HEK293 (cell line): Measurements from ENCODE around the gene ZBTB22.

ENCODE experiments used
- CTCF ChIA-PET: fragments of 350-600 bp; formaldehyde crosslinking; extraction: SDS; loops from one replicate; lab custom pipeline; 2021; ENCODE audit warnings: antibody characterized with exemption; lab: Yijun Ruan, JAX
- POLR2A ChIA-PET: fragments of 300-600 bp; formaldehyde crosslinking; extraction: SDS; loops from one replicate; lab custom pipeline; 2020; ENCODE audit warnings: antibody characterized with exemption, inconsistent platforms; lab: Yijun Ruan, JAX
- H3K27ac ChIP-seq: fragments of 200-500 bp; sonication (Bioruptor generic); 2 replicates; pipeline ENCODE4 v1.5.1; 2014; ENCODE audit warnings: low read depth, low read length, control low read depth, inconsistent platforms; ENCODE audit errors: extremely low read depth
- H3K36me3 ChIP-seq, 2 experiments: fragments of 200-500 bp in 1 of 2; sonication (Bioruptor generic) in 1 of 2; 1 replicate in 1 of 2; 2 replicates in 1 of 2; pipeline ENCODE4 v1.5.1; 2014 to 2017; ENCODE audit warnings: inconsistent platforms in 2 of 2, low read length in 2 of 2; ENCODE audit not compliant: control insufficient read depth in 2 of 2, insufficient read depth in 1 of 2
- H3K4me1 ChIP-seq: fragments of 200-500 bp; sonication (Bioruptor generic); 2 replicates; pipeline ENCODE4 v1.5.1; 2014; ENCODE audit warnings: mild to moderate bottlenecking, low read length, inconsistent platforms; ENCODE audit not compliant: control insufficient read depth, insufficient read depth
- H3K4me3 ChIP-seq: 2 replicates; pipeline ENCODE4 v1.5.1; 2011; ENCODE audit warnings: low read depth, mild to moderate bottlenecking, control low read depth, low read length, moderate library complexity
- H3K9me3 ChIP-seq: fragments of 200-500 bp; sonication (Bioruptor generic); 2 replicates; pipeline ENCODE4 v1.5.1; 2014; ENCODE audit warnings: low read depth, low read length, inconsistent platforms; ENCODE audit not compliant: control insufficient read depth, insufficient read depth
- FEZF1 ChIP-seq: fragments of 450-650 bp; formaldehyde crosslinking; IDR thresholded peaks from 2 replicates; pipeline ENCODE4 v1.5.1; 2016; ENCODE audit warnings: missing biosample characterization, missing genetic modification characterization
- IKZF3 ChIP-seq: fragments of 450-650 bp; IDR thresholded peaks from 2 replicates; pipeline ENCODE4 v1.5.0; 2018; ENCODE audit warnings: missing biosample characterization, mild to moderate bottlenecking, missing genetic modification characterization, moderate library complexity
- ZBTB7A ChIP-seq: fragments of 450-650 bp; formaldehyde crosslinking; IDR thresholded peaks from 2 replicates; pipeline ENCODE4 v1.5.1; 2016; ENCODE audit warnings: low read depth, missing biosample characterization, missing genetic modification characterization
- ZNF138 ChIP-seq: fragments of 450-650 bp; formaldehyde crosslinking; IDR thresholded peaks from 2 replicates; pipeline ENCODE4 v1.5.1; 2016; ENCODE audit warnings: missing biosample characterization, missing genetic modification characterization, borderline replicate concordance
- ZNF184 ChIP-seq: fragments of 450-650 bp; IDR thresholded peaks from 2 replicates; pipeline ENCODE4 v1.5.1; 2018; ENCODE audit warnings: missing biosample characterization, mild to moderate bottlenecking, missing genetic modification characterization
- ZNF221 ChIP-seq: fragments of 450-650 bp; formaldehyde crosslinking; IDR thresholded peaks from 2 replicates; pipeline ENCODE4 v1.5.1; 2017; ENCODE audit warnings: missing biosample characterization, missing genetic modification characterization, borderline replicate concordance
- ZNF24 ChIP-seq: fragments of 450-650 bp; formaldehyde crosslinking; IDR thresholded peaks from 2 replicates; pipeline ENCODE4 v1.5.1; 2016; ENCODE audit warnings: missing biosample characterization, missing genetic modification characterization
- ZNF335 ChIP-seq: fragments of 450-650 bp; formaldehyde crosslinking; conservative IDR thresholded peaks from 2 replicates; pipeline ENCODE4 v1.5.1; 2016; ENCODE audit warnings: missing biosample characterization, missing genetic modification characterization
- ZNF510 ChIP-seq: fragments of 450-650 bp; formaldehyde crosslinking; IDR thresholded peaks from 2 replicates; pipeline ENCODE4 v1.5.1; 2018; ENCODE audit warnings: mild to moderate bottlenecking, missing genetic modification characterization, missing biosample characterization; ENCODE audit not compliant: insufficient replicate concordance
- ZNF544 ChIP-seq: fragments of 450-650 bp; formaldehyde crosslinking; IDR thresholded peaks from 2 replicates; pipeline ENCODE4 v1.5.0; 2017; ENCODE audit warnings: missing biosample characterization, missing genetic modification characterization
- ZNF621 ChIP-seq: fragments of 450-650 bp; formaldehyde crosslinking; IDR thresholded peaks from 2 replicates; pipeline ENCODE4 v1.5.1; 2017; ENCODE audit warnings: missing biosample characterization, missing genetic modification characterization
- ZNF654 ChIP-seq: fragments of 450-650 bp; formaldehyde crosslinking; IDR thresholded peaks from 2 replicates; pipeline ENCODE4 v1.5.1; 2016; ENCODE audit warnings: low read depth, missing biosample characterization, missing genetic modification characterization
- ZNF701 ChIP-seq: fragments of 450-650 bp; formaldehyde crosslinking; IDR thresholded peaks from 2 replicates; pipeline ENCODE4 v1.5.1; 2016; ENCODE audit warnings: missing biosample characterization, missing genetic modification characterization
- ZNF747 ChIP-seq: fragments of 450-650 bp; formaldehyde crosslinking; IDR thresholded peaks from 2 replicates; pipeline ENCODE4 v1.5.1; 2016; ENCODE audit warnings: missing biosample characterization, missing genetic modification characterization
- ZNF768 ChIP-seq: fragments of 450-650 bp; formaldehyde crosslinking; IDR thresholded peaks from 2 replicates; pipeline ENCODE4 v1.5.1; 2018; ENCODE audit warnings: missing biosample characterization, mild to moderate bottlenecking, missing genetic modification characterization
- ZNF785 ChIP-seq: fragments of 450-650 bp; formaldehyde crosslinking; IDR thresholded peaks from 2 replicates; pipeline ENCODE4 v1.5.1; 2016; ENCODE audit warnings: missing biosample characterization, missing genetic modification characterization
- ZNF843 ChIP-seq: fragments of 450-650 bp; formaldehyde crosslinking; IDR thresholded peaks from 2 replicates; pipeline ENCODE4 v1.5.1; 2016; ENCODE audit warnings: missing biosample characterization, missing genetic modification characterization
- ZSCAN23 ChIP-seq: fragments of 450-650 bp; formaldehyde crosslinking; IDR thresholded peaks from 2 replicates; pipeline ENCODE4 v1.5.1; 2016; ENCODE audit warnings: missing biosample characterization, missing genetic modification characterization
- TF ChIP-seq, protein P1 (sequence below): fragments of 450-650 bp; formaldehyde crosslinking; IDR thresholded peaks from 2 replicates; pipeline ENCODE4 v1.5.1; 2017; ENCODE audit warnings: missing biosample characterization, missing genetic modification characterization
- TF ChIP-seq, protein P2 (sequence below): fragments of 450-650 bp; formaldehyde crosslinking; IDR thresholded peaks from 2 replicates; pipeline ENCODE4 v1.5.1; 2017; ENCODE audit warnings: missing biosample characterization, mild to moderate bottlenecking, missing genetic modification characterization, moderate library complexity
- TF ChIP-seq, protein P3 (sequence below): fragments of 450-650 bp; formaldehyde crosslinking; IDR thresholded peaks from 2 replicates; pipeline ENCODE4 v1.5.1; 2016; ENCODE audit warnings: missing biosample characterization, missing genetic modification characterization
- TF ChIP-seq, protein P4 (sequence below): fragments of 450-650 bp; formaldehyde crosslinking; IDR thresholded peaks from 2 replicates; pipeline ENCODE4 v1.5.1; 2016; ENCODE audit warnings: missing biosample characterization, missing genetic modification characterization

ZBTB22 gene

DNA sequence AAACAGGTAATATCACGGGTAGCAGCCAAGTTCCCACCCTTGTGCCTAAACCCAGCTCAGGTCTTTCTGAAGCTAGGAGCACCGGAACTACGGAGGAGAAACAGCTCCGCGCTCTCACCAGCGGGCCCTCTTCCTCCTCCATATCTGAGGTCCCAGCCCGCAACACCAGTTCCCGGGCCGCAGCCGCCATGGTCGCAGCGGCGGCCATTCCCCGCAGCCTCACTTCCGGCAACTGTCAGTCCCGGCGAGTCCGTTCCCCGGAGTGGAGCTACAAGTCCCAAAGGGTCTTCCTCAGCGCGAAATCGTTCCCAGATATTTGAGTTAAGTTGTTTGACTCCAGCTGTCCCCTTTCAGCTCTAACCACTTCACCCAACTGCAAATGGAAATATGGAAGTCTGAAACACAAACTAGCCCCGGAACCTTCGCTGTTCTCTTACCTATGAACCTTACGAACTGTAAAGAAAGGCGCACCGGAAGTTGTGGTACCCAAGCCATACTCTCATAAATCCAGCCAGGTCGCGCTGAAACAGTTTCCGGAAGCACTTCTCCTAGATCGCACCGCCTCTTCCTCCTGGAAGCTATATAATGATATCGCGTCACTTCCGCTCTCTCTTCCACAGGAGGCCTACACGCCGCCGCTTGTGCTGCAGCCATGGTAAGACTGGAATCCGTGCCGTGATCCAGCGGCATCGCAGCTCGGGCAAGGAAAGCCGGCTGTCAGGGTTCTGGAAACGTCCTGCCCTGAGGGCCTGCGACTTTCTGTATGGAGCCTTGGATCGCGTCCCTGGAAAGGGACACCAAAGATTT lies 45.9 kb downstream of the ZBTB22 start, which contains the start of the genes RPS18 and VPS52 (continued):
- TF ChIP-seq ZNF785 (tag by site-specific recombination): 0 out of 2 replicates have a peak, but pooled peaks have one; percentile 15
- TF ChIP-seq ZNF184 (tag by site-specific recombination): peak; percentile 43; the same call in 1 of the 2 replicates
- TF ChIP-seq ZNF221 (tag by site-specific recombination): no peak
- peak; percentile 52 for TF ChIP-seq ZNF24 (tag by site-specific recombination)
- TF ChIP-seq ZNF701 (tag by site-specific recombination): no peak
- peak; percentile 37; the same call in 1 of the 2 replicates for TF ChIP-seq ZSCAN23
- TF ChIP-seq ZNF843 (tag by site-specific recombination): peak; percentile 42; the same call in 1 of the 2 replicates
- TF ChIP-seq ZNF335 (tag by site-specific recombination): peak; percentile 76
- TF ChIP-seq ZNF138 (tag by site-specific recombination): no peak
- no peak for TF ChIP-seq ZNF510
- TF ChIP-seq, protein P1, sequence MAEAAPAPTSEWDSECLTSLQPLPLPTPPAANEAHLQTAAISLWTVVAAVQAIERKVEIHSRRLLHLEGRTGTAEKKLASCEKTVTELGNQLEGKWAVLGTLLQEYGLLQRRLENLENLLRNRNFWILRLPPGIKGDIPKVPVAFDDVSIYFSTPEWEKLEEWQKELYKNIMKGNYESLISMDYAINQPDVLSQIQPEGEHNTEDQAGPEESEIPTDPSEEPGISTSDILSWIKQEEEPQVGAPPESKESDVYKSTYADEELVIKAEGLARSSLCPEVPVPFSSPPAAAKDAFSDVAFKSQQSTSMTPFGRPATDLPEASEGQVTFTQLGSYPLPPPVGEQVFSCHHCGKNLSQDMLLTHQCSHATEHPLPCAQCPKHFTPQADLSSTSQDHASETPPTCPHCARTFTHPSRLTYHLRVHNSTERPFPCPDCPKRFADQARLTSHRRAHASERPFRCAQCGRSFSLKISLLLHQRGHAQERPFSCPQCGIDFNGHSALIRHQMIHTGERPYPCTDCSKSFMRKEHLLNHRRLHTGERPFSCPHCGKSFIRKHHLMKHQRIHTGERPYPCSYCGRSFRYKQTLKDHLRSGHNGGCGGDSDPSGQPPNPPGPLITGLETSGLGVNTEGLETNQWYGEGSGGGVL (tag by site-specific recombination): no peak
- TF ChIP-seq, protein P2, sequence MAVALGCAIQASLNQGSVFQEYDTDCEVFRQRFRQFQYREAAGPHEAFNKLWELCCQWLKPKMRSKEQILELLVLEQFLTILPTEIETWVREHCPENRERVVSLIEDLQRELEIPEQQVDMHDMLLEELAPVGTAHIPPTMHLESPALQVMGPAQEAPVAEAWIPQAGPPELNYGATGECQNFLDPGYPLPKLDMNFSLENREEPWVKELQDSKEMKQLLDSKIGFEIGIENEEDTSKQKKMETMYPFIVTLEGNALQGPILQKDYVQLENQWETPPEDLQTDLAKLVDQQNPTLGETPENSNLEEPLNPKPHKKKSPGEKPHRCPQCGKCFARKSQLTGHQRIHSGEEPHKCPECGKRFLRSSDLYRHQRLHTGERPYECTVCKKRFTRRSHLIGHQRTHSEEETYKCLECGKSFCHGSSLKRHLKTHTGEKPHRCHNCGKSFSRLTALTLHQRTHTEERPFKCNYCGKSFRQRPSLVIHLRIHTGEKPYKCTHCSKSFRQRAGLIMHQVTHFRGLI: peak; percentile 12; the same call in 1 of the 2 replicates
- no peak for TF ChIP-seq ZNF621 (tag by site-specific recombination)
- no peak; the same call in 1 of the 2 replicates for TF ChIP-seq IKZF3 (tag by site-specific recombination)
- TF ChIP-seq FEZF1 (tag by site-specific recombination): 0 out of 2 replicates have a peak, but pooled peaks have one; percentile 21
- TF ChIP-seq ZBTB7A (tag by site-specific recombination): no peak; the same call in 1 of the 2 replicates
- no peak for TF ChIP-seq ZNF654 (tag by site-specific recombination)

DNA sequence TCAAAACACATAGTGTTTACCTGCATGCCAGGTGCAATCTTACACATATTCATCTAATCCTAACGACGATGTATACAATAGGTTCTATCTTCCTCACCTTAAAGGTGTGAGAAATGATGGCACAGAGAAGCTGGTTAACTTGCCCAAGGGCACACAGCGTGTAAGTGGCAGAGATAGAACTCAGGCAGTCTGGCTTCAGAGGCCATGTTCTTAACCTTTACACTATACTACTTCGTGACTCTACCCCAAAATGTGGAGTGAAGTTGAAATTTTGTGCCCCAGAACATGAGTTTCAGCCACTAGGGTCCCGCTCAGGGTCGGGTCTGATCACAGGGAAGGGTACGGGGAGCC lies 46.5 kb downstream of the ZBTB22 start:
- peak overlapping the region; percentile 76 for H3K4me3 ChIP-seq
- peaks cover 31 to 79% of the 10 kb centered on the region in 2 experiments for H3K36me3 ChIP-seq
- H3K4me1 ChIP-seq: peaks cover 22% of the 10 kb centered on the region
- H3K27ac ChIP-seq: peak overlapping the region; percentile 99
- H3K9me3 ChIP-seq: no peaks in the 10 kb centered on the region
- CTCF ChIA-PET: interaction anchor here (0.5 to 2.8 kb wide), 12 partner anchors 10 to 286 kb away, joined by 3 to 14 read pairs (median 4); partner anchors contain the start of genes PFDN6 and WDR46
- peak; percentile 93 for TF ChIP-seq ZNF768 (tag by site-specific recombination)
- TF ChIP-seq ZNF747 (tag by site-specific recombination): no peak
- TF ChIP-seq, protein P3, sequence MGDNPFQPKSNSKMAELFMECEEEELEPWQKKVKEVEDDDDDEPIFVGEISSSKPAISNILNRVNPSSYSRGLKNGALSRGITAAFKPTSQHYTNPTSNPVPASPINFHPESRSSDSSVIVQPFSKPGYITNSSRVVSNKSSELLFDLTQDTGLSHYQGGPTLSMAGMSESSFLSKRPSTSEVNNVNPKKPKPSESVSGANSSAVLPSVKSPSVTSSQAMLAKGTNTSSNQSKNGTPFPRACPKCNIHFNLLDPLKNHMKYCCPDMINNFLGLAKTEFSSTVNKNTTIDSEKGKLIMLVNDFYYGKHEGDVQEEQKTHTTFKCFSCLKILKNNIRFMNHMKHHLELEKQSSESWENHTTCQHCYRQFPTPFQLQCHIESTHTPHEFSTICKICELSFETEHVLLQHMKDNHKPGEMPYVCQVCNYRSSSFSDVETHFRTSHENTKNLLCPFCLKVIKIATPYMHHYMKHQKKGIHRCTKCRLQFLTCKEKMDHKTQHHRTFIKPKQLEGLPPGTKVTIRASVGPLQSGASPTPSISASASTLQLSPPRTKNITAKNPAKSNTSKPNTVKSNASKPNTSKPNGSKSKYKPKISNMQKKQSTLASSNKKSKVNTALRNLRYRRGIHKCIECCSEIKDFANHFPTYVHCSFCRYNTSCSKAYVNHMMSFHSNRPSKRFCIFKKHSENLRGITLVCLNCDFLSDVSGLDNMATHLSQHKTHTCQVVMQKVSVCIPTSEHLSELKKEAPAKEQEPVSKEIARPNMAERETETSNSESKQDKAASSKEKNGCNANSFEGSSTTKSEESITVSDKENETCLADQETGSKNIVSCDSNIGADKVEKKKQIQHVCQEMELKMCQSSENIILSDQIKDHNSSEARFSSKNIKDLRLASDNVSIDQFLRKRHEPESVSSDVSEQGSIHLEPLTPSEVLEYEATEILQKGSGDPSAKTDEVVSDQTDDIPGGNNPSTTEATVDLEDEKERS (tag by site-specific recombination): no peak
- TF ChIP-seq, protein P4, sequence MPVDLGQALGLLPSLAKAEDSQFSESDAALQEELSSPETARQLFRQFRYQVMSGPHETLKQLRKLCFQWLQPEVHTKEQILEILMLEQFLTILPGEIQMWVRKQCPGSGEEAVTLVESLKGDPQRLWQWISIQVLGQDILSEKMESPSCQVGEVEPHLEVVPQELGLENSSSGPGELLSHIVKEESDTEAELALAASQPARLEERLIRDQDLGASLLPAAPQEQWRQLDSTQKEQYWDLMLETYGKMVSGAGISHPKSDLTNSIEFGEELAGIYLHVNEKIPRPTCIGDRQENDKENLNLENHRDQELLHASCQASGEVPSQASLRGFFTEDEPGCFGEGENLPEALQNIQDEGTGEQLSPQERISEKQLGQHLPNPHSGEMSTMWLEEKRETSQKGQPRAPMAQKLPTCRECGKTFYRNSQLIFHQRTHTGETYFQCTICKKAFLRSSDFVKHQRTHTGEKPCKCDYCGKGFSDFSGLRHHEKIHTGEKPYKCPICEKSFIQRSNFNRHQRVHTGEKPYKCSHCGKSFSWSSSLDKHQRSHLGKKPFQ (tag by site-specific recombination): 0 out of 2 replicates have a peak, but pooled peaks have one; percentile 20
- TF ChIP-seq ZNF544 (tag by site-specific recombination): no peak
- no peak for TF ChIP-seq ZNF785 (tag by site-specific recombination)
- POLR2A ChIA-PET: interaction anchor here (1.1 to 3.1 kb wide), 21 partner anchors 8 to 300 kb away, joined by 5 to 65 read pairs (median 11); partner anchors contain the start of genes CUTA, HSD17B8, PFDN6 and PHF1
